GM18499 (cell line): ENCODE results near the gene MRPL42.

Experiments used
- ATAC-seq: cut with Tn5 transposase; IDR thresholded peaks from one replicate; pipeline ENCODE4 v1.9.1; 2021; ENCODE audit warnings: moderate number of reproducible peaks; ENCODE audit not compliant: insufficient read depth, unreplicated experiment

MRPL42 gene

DNA sequence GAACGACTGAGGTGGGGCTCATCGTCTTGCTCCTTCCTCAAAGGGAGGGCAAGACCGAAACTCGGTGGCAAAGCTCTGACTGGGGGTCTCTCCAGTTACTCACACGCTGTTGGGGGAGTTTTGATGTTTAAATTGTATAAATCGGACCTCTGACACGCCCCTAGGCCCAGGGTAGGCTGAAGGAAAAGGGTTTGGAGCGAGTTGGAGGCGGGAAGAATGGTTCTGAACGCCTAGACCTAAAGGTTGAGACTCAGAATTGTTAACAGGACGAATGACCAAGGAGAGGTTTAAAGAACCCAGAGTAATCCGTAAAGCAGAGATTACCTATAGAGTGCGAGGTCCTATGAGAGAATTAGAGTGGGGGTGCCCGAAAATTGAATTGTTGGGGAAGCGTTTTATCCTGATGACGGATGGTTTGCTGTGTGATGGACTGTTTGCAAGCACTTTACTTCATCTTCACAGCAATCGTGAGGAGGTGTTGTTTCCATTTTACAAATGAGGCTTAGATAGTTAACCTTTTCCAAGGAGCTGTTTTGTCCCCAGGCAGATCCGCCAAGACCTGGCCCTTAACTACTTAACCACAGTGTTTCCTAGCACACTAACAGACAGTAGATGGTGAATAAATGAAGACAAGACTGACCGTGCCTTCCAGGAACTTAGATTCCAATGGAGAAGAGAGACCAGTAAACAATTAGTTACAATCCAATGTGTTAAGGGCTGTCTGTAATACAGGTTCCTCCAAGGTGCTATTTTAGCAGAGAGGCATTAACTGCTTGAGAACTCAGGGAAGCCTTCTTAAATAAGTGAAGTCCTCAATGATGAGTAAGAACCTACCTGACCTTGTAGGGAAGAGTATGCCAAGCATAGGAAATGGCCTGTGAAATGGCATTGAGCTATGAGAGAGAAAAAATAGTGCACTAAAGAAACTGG is 24.6 kb upstream of the MRPL42 start:
- no peak for ATAC-seq

DNA sequence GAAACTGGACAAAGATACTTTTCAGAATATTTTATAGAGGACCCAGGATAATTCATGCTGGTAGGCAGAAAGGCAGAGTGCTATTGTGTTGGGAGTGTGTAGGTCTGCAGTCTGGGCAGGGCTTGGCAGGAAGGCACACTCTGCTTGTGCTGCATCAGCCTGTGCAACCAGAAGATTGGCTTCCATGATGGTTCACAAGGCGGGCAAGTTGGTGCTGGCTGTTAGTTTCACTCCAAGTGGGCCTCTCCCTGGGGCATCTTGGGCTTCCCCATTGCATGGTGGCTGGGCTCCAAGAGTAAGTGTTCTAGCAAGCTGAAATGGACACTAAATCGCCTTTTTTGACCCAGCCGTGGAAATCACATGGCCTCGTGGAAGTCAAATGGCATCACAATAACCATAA is 23.7 kb upstream of the MRPL42 start:
- no peak for ATAC-seq

DNA sequence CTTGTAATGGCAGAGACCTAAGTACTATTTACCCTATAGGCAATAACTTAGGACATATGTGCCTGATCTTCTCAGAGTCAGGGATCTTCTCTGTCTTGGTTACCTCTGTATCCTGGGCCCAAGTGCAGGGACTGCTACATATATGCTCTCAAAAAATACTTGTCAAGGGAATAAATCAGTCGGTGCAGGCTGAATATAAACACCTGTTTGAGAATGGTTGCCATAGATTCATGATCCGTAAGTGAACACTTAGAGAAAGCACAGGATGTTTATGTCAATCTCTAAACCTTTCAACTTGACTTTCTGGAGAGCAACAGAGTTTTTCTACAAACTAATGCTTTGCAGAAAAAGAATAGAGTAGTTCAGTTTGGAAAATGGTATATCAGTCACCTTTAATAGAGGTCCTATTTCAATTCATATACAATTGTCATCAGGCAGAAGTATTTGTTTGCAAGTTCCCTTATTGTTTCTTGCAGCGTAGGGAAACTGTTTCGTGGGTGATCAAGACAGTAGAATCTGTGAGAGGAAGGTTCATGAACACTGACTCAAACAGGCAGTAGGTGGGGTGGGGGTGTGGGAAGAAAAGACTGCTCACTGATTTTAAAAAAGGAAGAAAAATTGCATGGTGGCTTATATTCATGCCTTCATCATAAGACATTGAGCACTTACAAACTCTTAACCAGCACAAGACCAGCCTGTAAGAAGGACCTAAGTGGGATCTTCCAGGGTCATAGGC is 19.6 kb upstream of the MRPL42 start:
- ATAC-seq, result no peak

DNA sequence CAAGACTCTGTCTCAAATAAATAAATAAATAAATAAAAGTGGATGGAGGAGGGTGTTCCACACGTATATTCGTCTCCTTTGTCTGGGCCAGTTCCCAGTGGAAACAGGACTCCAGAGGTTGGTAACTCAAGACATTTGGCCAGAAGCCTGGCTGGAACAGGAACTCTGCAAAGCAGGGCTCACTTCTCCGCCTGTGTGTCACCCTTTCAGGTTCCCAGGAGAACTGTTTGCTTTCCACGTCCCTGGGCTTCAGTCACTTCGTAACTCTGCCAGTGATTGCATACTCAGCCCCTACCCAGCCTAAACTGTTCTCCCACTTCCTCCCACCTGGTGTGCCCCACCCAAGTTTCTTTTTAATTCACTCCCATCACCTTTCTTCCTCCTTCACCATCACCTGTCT is 18.5 kb upstream of the MRPL42 start:
- no peak for ATAC-seq

DNA sequence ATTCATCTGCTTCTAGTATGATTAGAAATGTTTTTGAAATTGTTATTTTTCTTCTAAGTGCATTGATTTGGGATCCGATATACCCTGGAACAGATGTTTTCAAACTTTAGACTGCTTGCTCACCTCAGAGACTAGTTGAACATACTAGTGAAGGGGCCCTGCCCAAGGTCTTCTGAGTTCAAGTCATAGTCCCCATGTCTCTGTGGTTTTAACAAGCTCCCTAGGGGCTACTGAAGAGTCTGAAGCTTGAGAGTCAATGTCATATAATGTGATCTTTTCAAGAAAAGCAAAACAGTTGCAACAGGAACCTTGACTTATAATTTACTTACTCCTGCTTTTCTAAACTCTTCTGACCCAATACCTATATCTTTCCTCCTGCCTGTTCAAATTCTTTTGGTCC is 18.0 kb upstream of the MRPL42 start:
- peak; percentile 89 for ATAC-seq

DNA sequence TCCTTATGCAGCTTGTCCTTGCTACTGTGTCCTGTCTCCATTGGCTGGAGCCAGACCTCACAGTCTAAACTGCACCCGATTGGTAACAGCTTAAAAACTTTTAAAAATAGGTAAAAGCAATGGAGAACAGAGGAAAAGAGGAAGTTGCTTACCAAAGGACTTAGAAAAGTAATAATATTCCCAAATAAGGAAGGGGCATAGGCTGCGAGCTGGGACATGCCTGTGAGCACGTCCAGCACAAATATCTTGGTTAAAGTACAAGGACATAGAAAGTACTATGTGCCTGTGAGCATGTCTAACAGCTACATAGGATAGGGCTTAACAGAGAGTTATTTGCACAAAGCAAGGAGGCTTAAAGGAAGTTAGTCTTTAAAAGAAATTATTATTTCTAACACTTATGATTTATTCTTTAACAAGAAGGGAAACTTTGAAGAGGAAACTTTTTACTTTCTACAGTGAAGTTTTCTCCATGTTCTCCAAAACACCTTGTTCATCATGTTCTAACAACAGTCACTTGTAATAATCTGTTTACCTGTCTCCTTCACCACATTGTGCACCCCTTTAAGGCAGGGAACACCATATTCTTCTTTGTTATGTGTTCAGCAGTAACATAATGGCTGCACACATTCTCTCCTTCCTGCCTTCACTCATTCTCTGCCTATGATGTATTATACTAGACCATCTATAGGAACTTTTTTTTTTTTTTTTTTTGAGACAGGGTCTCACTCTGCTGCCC is 15.7 kb upstream of the MRPL42 start:
- no peak for ATAC-seq

DNA sequence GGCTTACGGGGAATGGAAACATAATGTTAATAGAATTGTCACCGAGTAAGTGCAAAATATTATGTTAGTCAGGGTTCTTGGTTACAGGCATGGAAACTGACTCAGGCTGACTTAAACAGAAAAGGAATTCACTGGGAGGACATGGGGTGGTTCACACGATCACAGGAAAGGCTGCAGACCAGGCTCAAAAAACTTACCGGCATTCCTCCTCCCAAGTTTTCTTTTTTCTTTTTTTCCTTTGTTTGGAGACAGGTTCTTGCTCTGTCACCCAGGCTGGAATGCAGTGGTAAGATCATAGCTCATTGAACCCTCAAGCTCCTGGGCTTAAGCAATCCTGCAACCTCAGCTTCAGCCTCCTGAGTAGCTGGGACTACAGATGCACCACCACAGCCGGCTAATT is 13.7 kb upstream of the MRPL42 start:
- ATAC-seq, result no peak

DNA sequence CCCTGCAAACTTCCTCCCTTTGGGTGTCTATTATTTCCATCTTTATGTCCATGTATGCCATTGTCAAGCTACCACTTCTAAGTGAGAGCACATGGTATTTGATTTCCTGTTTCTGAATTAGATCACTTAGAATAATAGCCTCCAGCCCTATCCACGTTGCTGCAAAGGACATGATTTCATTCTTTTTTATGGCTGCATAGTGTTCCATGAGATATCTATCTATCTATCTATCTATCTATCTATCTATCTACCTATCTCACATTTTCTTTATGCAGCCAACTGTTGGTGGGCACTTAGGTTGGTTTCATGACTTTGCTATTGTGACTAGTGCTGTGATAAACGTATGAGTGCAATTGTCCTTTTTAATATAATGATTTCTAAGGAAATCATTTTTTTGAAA is 11.2 kb upstream of the MRPL42 start:
- no peak for ATAC-seq

DNA sequence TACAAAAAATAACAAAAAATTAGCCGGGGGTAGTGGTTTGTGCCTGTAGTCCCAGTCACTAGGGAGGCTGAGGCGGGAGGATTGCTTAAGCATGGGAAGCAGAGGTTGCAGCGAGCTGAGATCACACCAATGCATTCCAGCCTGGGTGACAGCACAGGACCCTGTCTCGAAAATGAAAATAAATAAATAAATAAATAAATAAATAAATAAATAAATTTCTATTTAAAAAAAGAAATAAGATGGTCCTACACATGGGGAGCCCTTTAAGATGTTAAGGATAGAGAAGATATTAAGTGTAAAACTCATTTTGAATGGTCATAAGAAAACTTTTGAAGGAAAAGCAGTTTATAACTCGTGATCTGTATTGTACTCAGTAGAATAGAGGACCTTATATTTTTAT is 8.2 kb upstream of the MRPL42 start:
- no peak for ATAC-seq

DNA sequence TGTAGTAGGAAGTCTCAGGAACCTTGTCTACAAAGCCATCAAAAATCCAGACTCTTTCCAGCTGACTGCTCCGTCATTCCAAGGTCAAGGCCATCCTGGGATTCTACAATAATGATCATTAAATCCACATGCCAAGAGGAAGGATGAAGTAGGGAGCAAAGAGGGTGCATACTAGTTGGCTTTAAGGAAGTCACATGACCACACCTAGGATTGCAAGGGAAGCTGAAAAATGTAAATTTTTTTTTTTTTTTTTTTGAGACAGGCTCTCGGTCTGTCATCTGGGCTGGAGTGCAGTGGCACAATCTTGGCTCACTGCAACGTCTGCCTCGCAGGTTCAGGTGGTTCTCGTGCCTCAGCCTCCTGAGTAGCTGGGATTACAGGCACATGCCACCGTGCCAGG is 7.3 kb upstream of the MRPL42 start:
- no peak for ATAC-seq

DNA sequence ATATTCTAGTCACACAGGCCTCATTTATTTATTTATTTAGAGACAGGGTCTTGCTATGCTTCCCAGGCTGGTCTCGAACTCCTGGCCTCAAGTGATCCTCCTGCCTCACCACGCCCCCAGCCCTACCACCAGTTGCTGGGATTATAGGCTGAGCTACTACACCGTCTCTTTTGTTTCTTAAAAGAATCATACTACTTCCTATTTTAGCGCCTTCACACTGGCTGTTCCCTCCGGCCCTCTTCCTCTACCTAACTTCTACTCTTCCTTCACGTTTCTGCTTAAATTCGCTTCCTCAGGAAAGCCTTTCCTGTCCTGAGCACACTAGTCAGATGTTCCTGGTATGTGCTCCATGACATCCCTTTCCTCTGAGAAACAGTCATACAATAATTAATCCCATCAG is 6.4 kb upstream of the MRPL42 start:
- ATAC-seq, result no peak

DNA sequence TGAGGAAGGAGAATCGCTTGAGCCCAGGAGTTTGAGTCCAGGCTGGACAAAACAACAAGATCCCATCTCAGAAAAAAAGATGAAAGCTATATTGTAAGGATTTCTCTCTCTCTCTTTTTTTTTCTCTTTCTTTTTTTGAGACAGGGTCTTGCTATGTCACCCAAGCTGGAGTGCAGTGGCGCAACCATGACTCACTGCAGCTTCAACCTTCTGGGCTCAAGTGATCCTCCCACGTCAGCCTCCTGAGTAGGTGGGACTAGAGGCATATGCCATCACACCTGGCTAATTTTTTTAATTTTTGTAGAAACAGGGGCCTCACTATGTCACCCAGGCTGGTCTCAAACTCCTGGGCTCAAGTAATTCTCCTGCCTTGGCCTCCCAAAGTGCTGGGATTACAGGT is 5.8 kb upstream of the MRPL42 start:
- no peak for ATAC-seq

DNA sequence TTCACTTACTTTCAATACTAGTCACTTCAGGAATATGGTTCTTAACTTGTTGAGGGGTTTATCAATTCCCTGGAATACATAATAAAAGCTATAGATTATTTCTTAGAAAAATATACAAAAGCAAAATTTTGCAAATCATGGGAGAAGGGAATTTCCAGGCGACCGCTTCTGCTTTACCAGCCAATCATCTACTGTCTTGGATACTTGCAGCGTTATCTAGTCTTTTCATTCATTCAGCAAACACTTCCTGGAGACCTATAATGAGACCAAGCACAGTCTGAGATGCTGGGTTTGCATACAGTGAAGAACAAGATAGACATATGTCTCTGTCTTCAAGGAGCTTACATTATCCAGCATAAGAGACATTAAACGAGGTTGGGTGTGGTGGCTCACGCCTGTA is 1.5 kb upstream of the MRPL42 start:
- no peak for ATAC-seq

DNA sequence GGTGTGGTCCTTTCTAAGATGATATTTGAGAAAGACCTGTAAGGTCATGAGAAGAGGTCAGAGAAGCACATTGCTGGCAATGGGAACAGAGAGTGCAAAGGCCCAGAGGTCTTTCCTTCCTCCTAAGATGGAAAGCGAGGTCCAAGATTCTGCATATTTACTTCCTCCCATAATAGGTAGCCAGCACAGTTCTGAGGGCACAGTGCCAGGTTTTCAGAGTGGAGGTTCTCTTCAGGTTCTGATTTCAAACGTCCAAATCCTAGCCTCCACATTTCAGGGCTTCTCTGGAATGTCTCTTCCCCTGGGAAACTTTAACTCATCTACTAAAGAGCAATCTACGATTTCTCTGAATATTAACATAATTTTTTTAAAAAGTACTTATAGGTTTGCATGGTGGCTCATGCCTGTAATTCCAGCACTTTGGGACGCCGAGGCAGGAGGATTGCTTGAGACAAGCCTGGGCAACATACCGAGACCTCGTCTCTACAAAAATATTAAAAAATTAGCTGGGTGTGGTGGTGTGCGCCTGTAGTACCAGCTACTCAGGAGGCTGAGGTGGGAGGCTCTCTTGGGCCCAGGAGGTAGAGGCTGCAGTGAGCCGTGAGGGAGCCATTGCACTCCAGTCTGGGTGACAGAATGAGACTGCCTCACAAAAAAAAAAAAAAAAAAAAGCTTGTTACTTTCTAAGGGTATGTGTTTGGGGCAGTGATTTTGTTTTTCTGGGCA is 526 bp upstream of the MRPL42 start:
- ATAC-seq, result no peak

DNA sequence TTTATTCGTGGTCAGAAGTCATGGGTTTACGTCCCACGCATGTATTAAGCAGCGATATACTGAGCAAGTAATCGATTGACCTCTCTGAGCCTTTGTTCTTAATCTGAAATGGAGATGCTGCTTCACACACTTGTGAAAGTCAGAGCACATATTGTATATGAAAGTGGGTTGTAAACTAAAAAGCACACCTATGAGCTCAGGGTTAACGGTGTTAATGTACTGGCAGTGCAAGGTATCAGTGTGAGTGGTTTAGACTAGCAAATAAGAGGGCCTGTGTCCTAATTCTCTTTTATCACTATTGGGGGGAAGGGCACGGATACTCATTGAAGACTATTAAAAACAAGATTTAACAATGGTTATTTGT is 676 bp downstream of the MRPL42 start:
- peak; percentile 9 for ATAC-seq

DNA sequence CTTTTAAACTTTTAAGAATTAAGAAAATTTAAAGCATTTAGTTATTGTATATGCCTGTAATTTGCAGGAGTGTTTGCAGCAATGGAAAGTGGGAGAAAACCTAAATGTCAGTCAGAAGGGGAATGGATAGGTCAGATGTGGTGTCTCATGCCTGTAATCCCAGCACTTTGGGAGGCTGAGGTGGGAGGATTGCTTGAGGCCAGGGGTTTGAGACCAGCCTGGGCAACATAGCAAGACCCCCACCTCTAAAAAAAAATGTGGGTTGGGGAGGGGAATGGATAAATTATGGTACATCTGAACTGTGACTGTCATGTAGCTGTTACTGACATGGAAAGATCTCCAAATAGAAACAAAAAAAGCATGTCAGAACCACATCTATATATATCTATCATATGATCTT is 2.1 kb downstream of the MRPL42 start:
- ATAC-seq, result no peak

DNA sequence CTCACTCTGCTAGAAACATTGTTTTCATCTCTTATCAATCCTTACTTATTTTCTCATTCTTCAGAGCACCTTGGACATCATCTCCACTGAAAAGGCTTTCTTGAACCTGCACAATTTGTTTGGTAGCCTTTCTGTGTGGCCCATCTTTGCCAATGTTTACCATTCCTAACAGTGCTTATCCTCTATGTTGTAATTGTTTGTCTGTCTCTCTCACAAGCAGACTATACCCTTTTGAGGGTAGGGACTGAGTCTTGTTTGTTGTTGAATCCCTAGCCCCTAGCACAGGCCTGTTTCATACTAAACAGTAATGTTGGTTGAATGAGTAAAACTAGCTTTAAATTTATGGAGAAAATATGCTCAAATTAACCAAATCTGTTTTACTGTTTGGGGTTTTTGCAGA is 9.2 kb downstream of the MRPL42 start:
- no peak for ATAC-seq

DNA sequence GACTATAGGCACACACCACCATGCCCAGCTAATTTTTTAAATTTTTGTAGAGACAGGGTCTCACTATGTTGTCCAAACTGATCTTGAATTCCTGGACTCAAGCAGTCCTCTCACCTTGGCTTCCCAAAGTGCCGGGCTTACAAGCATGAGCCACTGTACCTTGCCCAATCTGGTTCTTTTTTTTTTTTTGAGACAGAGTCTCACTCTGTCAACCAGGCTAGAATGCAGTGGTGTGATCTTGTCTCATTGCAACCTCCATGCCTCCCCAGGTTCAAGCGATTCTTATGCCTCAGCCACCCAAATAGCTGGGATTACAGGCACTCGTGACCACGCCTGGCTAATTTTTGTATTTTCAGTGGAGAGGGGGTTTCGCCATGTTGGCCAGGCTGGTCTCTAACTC is 15.4 kb downstream of the MRPL42 start:
- no peak for ATAC-seq

DNA sequence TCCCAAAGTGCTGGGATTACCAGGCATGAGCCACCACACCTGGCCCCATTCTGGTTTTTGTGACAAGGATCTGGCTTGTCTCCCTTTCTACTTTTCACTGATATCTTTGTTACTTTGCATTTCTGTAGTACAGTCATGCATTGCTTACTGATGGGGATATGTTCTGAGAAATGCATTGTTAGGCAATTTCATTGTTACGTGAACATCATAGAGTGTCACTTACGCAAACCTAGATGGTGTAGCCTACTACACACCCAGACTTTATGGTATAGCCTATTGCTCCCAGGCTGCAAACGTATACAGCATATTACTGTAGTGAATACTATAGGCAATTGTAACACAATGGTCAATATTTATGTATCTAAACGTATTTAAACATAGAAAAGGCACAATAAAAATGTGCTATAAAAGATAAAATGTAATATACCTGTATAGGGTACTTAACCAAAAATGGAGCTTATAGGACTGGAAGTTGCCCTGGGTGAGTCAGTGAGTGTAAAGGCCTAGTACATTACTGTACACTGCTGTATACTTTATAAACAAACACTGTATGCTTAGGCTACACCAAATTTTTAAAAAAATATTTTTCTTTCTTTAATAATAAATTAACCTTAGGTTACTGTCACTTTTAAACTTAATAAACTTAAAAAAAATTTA is 16.0 kb downstream of the MRPL42 start:
- no peak for ATAC-seq
